Urothelium cell line (cell line): ENCODE results near the gene LRRN4CL.

Source experiments
- DNase-seq: peaks from one replicate; pipeline ENCODE4 v3.0.0; 2011; ENCODE audit warnings: low spot score, mixed read lengths
- FAIRE-seq: peaks from 2 replicates; lab custom pipeline; 2011; peaks lifted over from hg19 to GRCh38; lab: Jason Lieb, UNC

LRRN4CL gene

DNA sequence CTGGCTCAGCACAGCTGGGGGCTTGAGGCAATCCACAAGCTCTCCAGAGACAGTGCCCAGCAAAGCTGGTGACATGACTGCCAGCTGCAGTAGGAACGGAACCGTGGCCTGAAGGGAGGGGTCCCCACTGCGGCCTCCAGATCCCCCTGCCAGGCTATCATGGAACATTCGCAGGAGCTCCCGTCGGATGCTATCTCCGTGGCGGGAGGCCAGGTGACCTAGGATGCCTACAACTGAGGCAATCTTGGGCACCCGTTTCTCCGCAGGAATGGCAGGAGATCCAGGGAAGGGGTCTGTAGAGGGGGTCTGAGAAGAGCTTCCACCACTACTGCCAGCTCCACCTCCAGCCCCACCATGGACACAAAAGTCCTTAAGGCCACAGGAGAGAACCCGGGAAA lies 40.4 kb downstream of the LRRN4CL start:
- no peak for FAIRE-seq

DNA sequence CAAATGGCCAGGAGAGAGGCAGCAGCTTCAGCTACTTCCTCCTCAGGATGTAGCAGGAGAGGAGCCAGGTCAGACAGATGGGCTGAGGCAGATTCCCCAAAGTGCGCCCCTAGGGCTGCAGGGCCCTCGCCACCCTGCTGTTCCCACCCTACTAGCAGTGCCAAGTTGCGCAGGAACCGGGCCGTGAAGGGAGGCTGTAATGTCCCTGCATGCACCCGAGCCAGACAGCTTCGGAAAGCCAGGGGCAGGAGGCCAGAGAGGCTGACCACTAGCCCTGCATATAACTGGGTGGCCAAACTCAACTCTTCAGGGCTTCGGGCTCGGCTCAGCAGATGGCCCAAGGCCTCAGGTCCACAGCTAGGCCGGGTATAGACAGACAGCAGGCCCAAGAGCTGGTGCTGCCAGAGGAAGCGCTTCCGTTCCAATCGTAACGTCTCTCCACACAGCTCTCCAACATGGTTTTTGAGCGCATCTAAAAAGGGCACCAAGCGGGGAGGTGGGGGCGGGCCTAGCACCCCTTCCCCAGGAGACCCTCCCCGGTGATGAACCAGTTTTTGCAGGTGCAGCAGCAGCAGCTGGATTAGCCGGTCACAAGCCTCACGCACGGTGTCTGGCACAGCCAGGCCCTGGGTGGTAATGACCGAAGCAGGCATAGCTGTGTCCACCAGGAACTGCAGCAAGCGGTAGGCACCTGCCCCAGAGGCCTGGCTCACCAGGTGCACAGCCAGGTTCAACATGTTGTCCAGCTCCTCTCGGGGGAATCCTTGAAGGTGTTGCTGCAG lies 41.0 kb downstream of the LRRN4CL start:
- DNase-seq (no peak), FAIRE-seq (no peak)

More for the DNA sequence above, 40.4 kb downstream of the LRRN4CL start:
- DNase-seq, result no peak

DNA sequence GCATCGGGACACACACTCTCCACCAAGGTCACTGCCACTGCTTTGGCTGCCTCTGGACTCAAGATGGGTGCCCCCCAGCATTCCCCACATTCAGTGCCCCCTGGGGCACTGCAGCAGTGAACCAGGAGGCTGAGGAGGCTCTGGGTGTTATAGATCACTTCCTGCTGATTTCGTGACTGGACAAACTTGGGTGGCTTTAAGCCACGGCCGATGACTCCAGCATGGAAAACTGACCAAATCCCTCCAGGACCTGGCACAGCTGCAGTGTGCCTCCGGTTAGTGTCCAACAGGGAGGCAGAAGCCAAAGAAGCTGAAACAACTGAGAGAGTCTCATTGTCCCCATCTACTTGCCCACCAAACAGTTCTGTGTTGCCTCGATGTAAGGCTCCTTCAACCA lies 41.7 kb downstream of the LRRN4CL start:
- FAIRE-seq (no peak), DNase-seq (no peak)

GRCh38 chr11:62646825-62647608 lies 42.3 kb downstream of the LRRN4CL start:
- FAIRE-seq (no peak), DNase-seq (no peak)

DNA sequence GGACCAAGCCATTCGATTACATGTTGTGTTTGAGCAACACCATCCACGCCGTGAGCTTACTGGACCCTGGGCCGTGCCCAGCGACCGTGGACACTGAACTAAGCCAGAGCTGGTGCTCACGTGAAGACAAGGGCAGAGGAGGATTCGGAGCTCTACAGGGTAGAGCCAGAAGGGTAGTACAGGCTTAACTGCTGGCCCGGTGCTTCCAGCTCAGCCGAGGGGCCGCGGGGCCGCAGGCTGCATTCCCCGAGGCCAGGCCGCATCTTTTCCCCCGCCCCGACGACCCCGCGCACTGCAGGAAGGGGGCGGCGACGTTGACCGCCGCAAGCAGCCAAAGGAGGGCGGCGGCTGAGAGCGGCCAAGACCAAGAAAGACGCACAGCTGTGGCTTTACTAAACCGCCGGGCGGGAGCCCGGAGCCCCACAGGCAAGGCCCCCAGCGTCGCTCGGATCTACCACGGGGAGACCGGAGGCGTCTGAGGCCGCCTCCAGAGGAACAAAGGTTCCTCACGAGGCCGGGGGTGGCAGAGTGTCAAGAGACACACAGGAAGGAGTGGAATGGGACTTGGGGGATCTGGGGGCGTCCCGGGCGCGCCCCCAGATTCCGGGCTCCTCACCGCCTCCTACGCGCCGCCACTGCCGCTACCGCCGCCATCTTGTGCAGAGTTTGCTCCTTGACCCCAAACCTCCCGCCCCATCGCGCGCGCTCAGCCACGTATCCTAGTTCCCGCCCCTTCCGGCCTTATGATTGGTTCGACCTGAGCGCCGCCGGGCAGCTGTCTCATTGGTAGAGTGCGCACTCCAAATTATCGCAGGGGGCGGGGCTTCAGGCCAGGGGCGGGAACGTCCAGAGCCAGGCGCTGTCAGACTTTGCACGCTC lies 43.1 kb downstream of the LRRN4CL start, which contains the start of gene GANAB:
TSS of gene GANAB (minus strand) at position 668 of the 879 bp plus-strand sequence. CDS start at position 654, 14 bp downstream.
- DNase-seq, result peak; percentile 100
- FAIRE-seq, result no peak

DNA sequence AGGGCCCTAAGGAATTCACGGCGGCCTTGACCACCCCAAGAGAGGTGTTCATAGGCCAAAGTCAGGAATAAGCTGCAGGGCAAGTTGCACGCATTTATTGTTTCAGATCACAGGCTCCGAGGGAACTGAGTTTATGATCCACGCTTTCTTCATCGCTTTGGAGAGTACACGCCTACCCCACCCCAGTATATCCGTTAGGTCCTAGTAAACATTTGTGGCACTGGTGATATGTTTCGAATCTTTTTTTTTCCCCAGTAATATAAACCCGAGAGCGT lies 43.7 kb downstream of the LRRN4CL start:
- FAIRE-seq, result no peak
- no peak for DNase-seq

DNA sequence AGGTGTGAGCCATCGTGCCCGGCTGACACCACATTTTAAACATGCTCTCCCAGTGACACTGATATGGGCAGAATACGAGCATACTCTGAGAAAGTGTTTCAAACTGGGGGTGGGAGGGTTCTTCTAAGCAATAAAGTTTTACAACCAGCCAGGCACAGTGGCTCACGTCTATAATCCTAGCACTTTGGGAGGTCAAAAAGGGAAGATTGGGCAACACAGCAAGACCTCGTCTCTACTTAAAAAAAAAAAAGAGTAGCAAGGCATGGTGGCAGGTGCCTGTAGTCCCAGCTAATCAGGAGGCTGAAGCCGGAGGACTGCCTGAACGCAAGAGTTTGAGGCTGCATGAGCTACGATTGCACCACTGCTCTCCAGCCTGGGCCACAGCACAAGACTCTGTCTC lies 45.1 kb downstream of the LRRN4CL start:
- DNase-seq (no peak), FAIRE-seq (no peak)
